NCI-H2171 (cell line): Measurements from ENCODE around the gene TP53.

ENCODE experiments used
- DNase-seq: peaks from one replicate; lab custom pipeline; 2025; lab: John Stamatoyannopoulos, UW

TP53 gene

DNA sequence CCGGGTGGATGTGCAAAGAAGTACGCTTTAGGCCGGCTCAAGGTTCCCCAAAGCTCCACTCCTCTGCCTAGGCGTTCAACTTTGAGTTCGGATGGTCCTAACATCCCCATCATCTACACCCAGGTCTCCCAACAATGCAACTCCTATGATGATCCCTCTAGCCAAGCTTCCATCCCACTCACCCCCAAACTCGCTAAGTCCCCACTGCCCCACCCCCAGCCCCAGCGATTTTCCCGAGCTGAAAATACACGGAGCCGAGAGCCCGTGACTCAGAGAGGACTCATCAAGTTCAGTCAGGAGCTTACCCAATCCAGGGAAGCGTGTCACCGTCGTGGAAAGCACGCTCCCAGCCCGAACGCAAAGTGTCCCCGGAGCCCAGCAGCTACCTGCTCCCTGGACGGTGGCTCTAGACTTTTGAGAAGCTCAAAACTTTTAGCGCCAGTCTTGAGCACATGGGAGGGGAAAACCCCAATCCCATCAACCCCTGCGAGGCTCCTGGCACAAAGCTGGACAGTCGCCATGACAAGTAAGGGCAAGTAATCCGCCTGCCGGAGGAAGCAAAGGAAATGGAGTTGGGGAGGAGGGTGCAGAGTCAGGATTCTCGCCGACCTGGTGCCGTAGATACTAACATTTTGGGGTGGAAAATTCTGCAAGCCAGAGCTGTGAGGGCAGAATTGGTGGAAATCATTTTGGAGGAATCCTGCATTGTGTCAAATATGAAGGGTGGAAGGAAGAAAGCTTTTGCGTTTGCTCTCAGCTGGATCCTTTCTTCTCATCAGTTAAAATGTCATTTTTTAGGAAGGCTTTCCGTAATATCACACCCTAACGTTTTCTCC lies at the start of gene TP53:
TP53 (minus strand) TSS at position 419 of the 836 bp plus-strand sequence. CDS start 10,896 bp downstream, outside the sequence.
- DNase-seq, result peak; percentile 82

DNA sequence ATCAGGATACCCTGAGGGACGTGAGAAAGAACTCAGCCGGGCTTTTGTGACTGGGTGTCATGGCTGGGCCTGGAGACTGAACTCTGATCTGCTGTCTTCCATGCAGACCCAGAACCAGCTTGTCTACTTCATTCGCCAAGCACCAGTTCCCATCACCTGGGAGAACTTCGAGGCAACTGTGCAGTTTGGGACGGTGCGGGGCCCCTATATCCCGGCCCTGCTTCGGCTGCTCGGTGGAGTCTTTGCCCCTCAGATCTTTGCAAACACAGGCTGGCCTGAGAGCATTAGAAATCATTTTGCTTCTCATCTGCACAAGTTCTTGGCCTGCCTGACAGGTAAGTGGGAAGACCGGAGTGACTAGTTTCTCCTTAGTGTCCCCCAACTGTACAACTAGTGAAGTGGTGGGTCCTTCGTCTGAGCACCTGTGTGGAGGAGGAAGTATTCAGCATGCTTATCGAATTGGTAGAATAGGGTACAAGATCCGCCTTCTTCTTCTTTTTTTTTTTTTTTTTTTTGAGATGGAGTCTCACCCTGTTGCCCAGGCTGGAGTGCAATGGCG lies 45.8 kb upstream of the TP53 start:
- DNase-seq, result no peak

DNA sequence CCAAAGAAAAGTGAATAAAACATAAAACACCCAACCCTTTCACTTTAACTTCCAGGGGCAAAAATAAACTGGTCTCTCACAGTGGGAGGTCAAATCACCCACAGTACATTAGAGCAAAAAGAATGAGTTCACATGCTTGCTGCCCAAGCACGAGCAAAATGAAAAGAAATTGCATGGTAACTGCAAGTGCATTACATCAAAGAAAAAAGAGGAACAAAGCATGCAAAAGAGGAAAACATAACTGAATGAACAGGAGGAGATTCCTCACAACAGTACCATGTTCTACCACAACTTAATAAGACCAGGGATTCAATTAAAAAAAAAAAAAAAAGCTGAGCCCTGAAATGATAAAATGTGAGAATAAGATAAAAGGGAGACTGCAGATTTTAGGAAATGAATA lies 42.5 kb upstream of the TP53 start:
- DNase-seq, result no peak

DNA sequence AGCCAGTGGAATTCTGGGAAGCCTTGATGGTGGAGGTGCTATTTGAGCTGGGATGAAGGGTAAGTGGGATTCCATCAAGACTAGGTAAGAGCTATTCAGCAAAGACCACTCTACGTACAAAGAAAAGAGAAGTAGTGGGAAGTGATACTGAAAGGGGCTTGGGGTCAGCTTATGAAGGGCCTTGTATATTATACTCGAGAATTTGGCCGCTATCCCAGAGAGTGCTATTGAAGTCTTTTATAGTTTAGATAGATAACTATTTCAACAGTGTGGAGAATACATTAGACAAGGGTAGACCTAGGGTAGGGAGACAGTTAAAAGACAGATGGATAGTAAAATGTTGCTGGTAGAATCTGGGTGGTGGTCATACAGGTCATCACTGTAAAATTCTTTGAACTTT lies 40.6 kb upstream of the TP53 start:
- no peak for DNase-seq

DNA sequence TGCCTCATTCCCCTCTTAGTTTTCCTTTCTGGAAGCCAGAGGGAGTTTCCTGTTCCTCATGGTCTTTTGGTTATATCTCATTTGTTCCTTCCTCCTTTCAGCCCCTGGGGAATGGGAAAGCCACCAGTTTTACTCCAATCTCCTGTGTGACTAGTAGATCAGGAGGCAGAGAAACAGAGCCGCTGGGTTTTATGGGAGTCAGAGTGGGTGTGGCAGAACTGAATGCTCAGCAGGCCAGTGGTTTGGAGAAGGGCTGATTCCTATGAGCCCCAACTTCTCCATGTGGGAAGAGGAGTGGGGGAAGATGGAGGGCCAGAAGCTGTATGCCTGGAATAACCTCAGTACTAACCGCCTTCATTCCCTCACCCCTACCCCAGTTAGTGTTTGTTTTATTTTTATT lies 34.3 kb upstream of the TP53 start:
- DNase-seq, result no peak

DNA sequence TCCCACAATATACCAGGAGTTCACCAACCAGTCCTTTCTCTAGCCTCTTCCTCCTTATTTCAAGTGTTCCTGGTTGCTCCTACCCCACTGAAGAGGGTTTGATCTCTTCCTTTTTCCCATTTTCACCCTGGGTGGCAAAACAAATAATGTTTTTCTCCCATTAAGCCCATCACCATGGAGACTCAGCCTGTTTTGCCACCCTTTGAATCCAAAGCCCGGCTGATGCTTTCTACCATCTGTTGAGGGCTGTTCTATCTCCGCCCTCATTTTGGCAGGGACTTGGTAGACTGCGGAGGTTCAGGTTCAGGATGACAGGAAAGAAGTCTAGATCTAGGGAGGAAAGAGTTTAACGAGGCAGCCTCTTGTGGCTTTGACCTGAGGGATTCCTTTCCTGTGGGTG lies 32.8 kb upstream of the TP53 start:
- peak; percentile 78 for DNase-seq

DNA sequence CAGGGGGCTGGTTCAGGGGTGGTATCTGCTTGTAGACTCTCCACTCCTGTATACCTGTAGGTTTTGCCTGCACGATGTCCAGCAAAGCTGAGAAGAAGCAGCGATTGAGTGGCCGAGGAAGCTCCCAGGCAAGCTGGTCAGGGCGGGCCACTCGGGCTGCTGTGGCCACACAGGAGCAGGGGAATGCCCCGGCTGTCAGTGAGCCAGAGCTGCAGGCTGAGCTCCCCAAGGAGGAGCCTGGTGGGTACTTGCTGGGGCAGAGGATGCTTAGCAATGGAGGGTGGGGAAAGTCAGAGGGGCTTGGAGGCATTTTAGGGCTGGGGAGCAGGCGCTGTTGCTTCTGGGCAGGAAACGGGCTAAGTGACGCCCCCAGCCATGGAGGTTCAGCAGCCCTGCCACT lies 32.4 kb upstream of the TP53 start:
- no peak for DNase-seq

DNA sequence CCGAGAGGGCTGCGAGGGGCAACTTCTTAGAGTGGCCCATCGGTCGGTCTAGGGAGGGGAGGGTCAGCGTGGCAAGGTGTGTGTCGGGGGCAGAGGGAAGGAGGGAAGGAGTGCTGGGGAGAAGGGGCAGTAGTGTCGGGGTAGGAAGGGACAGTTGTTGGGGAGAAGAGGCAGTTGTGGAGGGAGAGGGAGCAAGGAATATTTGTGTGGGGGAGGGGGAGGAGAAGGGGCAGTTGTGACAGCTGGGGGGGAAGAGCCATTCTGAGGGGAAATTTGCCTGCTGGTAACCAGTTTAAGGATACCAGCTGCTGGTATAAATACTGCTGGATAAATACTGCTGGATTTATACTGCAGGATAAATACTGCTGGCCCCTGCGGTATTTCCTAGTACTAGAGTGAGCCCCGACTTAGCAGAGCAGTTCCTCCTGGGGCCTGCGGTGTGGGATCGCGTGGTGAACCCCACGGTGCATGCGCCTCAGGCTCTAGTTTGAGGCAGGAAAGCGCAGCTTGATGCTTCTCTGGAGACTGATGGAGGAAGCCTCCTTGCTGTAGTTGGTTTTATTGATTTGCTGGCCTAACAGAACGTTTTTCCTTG lies 30.6 kb upstream of the TP53 start:
- DNase-seq, result no peak

DNA sequence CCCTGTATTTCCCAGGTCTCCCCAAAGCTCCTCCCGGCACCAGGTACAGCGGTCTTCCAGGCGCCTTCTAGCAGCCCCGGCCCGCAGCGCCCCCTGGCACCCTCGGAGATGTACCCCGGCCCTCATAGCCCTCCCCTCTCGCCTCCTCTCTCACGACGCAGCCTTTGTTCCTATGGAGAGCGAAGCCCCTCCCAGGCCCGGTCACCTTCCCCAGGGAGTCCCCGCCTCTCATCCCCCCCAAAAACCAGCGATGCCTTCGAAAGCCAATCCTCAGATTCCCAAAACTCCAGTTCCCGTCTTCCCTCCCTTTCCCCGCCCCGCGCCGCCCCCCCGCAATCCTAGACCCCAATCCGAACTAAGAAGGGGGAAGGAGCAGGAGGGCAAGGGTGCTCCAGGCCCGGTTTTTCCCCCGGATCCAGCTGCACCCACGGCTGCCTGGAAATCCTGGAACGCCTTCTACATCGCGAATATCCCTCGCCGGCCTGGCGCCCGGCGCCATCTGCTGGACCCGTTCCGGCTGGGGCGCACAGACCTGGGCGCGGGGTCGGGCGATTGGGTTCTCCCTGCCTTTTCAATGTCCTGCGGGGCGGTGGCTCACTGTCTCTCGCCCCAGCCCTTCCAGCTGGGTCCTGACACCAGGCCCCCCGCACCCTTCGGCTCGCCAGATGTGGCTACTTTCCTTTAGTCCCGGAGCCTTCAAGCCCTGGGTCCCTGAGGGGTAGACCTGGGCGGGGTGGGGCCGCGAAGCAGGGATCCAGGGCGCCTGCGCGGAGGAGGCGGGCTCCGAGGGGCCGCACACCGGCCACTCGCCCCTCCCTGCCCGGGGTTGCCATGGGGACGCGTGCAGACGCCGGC lies 29.8 kb upstream of the TP53 start, which contains the start of gene DNAH2:
DNAH2 (plus strand) TSS at position 844 of the 855 bp plus-strand sequence. CDS start 1,991 bp downstream, outside the sequence.
- peak; percentile 97 for DNase-seq

DNA sequence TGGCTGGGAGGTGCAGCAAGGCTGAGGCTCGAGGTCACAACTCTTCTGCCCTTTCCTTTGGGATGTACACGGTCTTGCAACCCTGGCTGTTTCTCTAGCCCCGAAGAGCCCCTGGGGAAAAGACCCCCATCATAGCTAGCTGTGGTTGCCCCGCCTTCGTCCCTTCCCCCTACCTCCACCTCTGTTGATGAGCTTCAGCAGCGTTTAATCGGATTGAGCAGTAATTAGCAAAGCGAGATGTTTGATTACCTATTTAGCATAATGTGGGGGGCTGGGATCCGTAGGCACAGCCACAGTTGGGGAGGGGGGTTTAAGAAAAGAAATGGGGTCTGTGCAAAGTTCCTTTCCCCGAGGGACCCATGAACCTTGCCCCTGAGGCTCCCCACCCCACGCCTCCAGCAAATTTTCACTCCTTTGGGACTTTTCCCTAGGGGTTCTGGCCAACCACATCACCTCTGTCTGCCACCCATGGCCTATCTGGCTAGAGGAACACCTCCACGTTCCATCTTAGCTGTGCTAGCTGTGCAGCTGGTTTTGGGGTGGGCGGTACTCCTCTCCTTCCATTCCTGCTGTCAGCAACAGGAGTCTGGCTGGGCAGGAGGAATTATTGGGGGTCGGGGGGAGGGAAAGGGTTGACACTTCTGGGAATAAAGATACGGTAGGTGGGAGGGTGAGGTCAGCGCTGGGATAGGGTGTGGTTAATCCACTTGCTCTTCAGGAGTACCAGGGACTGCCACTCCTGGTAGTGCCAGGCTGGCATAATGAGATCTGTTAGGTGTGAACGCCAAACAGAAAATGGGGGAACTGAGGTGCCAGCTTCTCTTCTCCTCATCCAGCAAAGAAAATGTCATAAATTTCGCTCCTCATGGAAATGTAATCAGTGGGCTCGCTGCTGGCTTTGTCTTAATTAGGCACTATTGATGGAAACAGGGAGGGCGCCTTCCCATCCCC lies 28.9 kb upstream of the TP53 start:
- no peak for DNase-seq

DNA sequence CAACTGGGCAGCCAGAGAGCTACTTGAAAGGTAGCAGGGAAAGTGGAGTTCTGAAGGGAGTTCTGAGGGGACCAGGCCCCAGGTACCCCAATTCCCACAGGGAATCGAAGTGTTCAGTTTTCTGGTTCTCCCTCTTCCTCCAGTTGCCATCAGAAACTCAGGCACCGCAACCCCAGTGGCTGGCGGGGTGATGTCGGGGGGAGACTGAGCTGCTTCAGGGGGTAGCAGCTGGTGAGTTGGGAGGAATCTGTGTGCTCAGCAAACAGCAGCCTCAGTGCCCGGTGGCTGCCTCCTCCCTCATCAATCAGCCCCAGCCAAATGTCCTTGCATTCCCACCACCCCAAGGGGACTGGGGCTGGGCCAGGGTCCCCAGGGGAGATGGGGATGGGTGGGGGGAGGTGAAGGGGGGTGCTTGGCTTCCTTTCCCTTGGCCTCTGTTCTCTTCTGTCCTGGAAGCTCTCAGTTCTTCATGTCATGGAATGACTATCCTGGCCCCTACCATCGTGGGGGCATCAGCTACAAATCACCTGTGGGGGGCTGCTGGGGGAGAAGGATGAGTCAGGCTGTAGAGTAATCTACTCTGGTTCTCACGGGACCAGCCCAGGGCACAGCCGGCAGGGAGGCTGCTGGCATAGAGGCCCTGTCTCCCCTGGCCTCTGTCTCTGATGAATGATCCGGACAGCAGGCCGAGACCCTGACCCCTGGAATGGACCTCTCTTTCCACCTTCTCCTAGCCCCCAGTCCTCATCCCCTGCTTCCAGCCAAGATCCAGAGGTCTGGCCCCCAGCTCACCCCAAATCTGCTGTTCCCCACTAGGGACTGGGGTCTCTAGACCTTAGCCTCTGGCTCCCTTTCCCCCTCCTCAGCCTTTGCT lies 27.7 kb upstream of the TP53 start:
- no peak for DNase-seq

DNA sequence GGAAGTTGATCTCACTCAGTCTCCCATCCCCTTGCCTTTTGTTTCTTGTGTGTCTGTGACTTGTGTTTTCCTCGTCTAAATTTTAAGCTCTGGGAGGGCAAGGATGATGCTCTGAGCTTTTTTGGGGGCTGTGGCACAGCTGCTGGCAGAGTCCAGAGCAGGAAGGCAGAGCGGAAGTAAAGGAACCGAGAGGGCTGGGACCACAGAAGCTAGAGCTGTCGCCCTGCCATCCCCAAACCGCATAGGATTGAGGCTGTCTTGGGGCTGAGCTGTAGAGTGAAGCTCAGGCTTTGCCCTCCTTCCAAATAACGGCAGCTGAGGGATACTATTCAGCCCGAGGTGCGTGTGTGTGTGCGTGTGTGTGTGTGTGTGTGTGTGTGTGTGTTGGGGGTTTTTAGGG lies 26.5 kb upstream of the TP53 start:
- DNase-seq, result no peak

DNA sequence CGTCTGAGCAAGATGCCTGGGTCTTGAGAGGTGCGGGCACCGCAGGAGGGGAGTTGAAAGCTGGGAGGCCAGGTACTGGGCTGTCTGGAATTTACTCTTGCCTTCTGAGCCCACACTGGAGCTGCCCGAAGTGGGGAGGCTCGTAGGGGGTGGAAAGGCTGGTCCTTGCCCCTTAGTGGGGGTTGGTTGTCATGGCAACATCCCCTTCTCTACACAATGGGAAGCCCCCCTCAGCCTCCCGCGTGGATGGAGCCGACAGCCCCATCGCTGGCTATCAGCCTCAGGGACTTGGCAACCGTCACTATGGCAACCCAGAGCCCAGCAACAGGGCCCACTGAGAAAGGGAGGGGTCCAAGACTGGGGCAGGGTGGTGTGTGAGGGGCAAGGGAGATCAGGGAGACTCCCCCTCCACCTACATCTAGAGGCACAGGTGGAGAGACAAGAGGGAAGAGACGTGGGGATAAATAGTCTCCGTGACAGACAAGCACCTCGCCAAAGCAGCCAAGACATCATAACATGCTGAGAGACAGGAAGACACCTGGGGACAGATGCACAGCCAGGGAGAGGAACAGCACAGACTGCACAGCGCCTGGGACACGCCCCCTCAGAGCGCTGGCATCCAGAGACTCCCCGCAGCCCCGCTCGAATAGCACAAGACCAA lies 25.0 kb upstream of the TP53 start:
- DNase-seq, result no peak

DNA sequence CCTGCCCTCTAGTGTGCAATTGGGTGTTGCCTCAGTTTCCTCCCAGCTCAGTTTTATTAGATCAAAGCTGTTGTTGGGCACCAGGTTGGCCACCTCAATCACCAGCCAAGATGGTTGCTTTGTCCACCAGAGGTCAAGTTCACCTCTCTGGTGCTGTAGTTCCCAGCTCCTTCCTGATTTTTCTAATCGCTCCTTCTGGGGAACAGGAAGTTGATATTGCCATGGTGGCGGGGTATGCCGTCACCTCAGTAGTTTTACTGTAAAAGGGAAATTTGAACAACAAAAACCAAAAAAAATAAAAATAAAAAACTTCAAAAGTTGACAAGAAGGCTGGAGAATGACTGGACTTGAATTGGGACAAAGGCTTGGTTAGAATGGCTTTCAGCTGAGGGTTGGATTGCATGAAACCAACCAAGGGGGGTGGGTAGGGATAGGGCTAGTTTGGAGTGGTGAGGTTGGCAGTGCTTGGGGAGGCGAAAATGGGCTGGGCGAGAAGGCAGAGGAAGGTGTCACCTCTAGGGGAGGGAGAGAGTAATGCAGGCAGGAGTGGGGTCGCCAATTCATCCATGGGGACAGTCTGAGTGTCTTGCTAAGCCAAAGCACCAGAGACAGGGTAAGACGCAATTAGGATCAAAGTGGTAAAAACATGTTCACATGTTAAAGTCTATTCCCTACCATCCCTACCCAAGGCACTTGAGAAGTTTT lies 23.9 kb upstream of the TP53 start:
- DNase-seq, result no peak

DNA sequence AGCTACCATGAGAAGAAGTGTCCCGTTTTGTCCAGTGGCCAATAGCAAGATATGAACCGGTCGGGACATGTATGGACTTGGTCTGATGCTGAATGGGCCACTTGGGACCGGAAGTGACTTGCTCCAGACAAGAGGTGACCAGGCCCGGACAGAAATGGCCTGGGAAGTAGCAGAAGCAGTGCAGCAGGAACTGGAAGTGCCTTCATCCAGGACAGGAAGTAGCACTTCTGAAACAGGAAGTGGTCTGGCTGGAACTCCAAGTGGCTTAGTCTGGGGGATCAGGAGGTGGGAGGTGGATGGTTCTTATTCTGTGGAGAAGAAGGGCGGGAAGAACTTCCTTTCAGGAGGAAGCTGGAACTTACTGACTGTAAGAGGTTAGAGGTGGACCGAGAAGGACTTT lies 23.0 kb upstream of the TP53 start:
- DNase-seq, result no peak

DNA sequence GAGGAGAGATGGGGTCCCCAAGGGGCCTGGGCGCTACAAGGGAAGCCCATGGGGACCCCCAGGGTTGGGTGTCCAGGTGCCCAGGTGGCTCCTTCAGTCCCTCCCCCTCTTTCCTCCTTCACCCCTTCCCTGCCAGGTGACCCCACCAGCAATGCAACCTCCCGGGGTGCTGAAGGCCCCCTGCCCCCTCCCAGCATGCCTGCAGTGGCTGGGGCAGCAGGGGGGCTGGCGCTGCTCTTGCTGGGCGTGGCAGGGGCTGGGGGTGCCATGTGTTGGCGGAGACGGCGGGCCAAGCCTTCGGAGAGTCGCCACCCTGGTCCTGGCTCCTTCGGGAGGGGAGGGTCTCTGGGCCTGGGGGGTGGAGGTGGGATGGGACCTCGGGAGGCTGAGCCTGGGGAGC lies 21.7 kb upstream of the TP53 start:
- no peak for DNase-seq

DNA sequence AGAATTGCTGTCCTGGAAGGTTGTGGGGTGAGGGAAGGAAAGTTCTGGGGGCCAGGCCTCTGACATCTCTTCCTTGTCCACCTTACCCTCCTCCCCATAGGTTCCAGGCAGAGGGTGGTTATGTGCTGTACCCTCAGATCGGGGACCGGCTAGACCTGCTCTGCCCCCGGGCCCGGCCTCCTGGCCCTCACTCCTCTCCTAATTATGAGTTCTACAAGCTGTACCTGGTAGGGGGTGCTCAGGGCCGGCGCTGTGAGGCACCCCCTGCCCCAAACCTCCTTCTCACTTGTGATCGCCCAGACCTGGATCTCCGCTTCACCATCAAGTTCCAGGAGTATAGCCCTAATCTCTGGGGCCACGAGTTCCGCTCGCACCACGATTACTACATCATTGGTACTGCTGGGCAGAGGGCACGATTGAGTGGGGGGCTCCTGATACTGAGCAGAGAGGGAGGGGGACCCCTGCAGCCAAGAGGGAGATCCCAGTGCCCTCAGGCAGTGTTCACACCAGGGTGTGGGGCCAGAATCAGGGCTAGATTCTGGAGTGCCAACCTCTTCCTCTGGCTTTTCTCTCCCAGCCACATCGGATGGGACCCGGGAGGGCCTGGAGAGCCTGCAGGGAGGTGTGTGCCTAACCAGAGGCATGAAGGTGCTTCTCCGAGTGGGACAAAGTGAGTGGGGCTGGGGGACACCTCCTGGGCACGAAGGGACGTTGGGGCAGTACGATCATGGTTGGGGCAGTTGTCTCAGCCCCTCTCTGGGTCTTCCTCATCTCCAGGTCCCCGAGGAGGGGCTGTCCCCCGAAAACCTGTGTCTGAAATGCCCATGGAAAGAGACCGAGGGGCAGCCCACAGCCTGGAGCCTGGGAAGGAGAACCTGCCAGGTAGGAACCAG lies 20.8 kb upstream of the TP53 start:
- no peak for DNase-seq

DNA sequence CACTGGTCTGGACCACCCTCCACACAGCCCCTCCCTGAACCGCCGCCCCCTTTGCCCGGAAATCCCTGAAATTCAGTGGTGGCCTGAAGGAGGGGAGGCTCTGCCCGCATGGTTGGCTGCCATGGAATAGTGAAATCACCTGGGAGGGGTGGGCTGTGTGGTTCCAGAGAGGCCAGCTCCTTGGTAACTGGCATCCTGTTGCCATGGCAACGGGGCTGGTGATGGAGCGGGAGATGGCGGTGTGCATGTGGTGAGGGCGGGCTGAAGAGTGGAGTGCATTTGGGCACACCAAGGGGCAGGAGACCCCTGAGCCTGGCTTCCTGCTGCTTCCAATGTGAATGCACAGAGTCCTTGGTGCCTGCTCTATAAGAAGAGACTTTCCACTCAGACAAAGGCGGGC lies 20.2 kb upstream of the TP53 start:
- no peak for DNase-seq
